K562 (cell line): ENCODE measurements around the gene ACOT7. TPM values are rescaled to one million over a fixed set of nuclear protein-coding genes. Genes with fewer than 3 reads are reported as not detected.
A peak's percentile ranks its signal among the peaks of the same experiment; 100 is the strongest.

Experiments
- ATAC-seq: fragments of 200-7000 bp; cut with Tn5 transposase; 3 replicates; pipeline ENCODE4 v1.9.1; 2020; ENCODE audit warnings: moderate library complexity
- BruUV-seq: library from RNA; stranded (reverse); fragments of 400-500 nt; replicated peaks from 2 replicates; lab custom pipeline; 2021; lab: Mats Ljungman, UMichigan
- CTCF ChIA-PET: fragments of 300-600 bp; formaldehyde crosslinking; extraction: SDS; loops from one replicate; lab custom pipeline; 2021; ENCODE audit warnings: low intra/inter-chr PET ratio; lab: Yijun Ruan, JAX
- POLR2A ChIA-PET: fragments of 300-600, 350-650 bp; sonication (Branson Sonifier 250); formaldehyde crosslinking; extraction: SDS; loops from one replicate; lab custom pipeline; 2021; ENCODE audit warnings: antibody characterized with exemption, inconsistent platforms; lab: Yijun Ruan, JAX
- DNase-seq, 4 experiments: peaks; one replicate each; pipeline versions ENCODE4 v3.0.0 to v3.0.0-alpha.2; 2011 to 2018; ENCODE audit warnings: low spot score in 3 of 4, mixed read lengths in 3 of 4; ENCODE audit errors: extremely low read depth in 1 of 4
- FAIRE-seq: peaks from 2 replicates; lab custom pipeline; 2011; peaks lifted over from hg19 to GRCh38; lab: Jason Lieb, UNC
- H2AFZ ChIP-seq: 2 replicates; pipeline ENCODE4 v1.6.0; 2011; ENCODE audit warnings: low read depth, low read length, control low read depth, inconsistent platforms
- H3K27ac ChIP-seq: fragments of 200-600 bp; 3 replicates; pipeline ENCODE4 v1.8.0; 2011; ENCODE audit warnings: low read depth, mild to moderate bottlenecking, control low read depth, inconsistent platforms, low read length, moderate library complexity, mixed read lengths; ENCODE audit errors: extremely low read depth
- H3K27me3 ChIP-seq, 2 experiments: fragments of 300-600 bp in 1 of 2; 2 replicates in 1 of 2; 3 replicates in 1 of 2; pipeline versions ENCODE4 v1.6.0 to v1.8.0; 2011; ENCODE audit warnings: inconsistent platforms in 2 of 2, low read length in 2 of 2, mild to moderate bottlenecking in 1 of 2, mixed read lengths in 1 of 2, moderate library complexity in 1 of 2; ENCODE audit not compliant: control insufficient read depth in 2 of 2, insufficient read depth in 2 of 2
- H3K36me3 ChIP-seq: fragments of 300-600 bp; 3 replicates; pipeline ENCODE4 v1.8.0; 2011; ENCODE audit warnings: mild to moderate bottlenecking, low read length, inconsistent platforms; ENCODE audit not compliant: control insufficient read depth, insufficient read depth
- H3K4me1 ChIP-seq, 2 experiments: fragments of 200-600 bp in 1 of 2; replicated peaks in 1 of 2; 2 replicates in 1 of 2; 3 replicates in 1 of 2; pipeline versions ENCODE4 v1.5.1 to v1.8.0; 2011; ENCODE audit warnings: inconsistent platforms in 2 of 2, low read length in 2 of 2, mild to moderate bottlenecking in 1 of 2, mixed read lengths in 1 of 2, moderate library complexity in 1 of 2; ENCODE audit not compliant: control insufficient read depth in 2 of 2, insufficient read depth in 2 of 2
- H3K4me2 ChIP-seq: 2 replicates; pipeline ENCODE4 v1.6.1; 2011; ENCODE audit warnings: low read length, control low read depth, inconsistent platforms, mixed read lengths; ENCODE audit not compliant: insufficient read depth
- H3K4me3 ChIP-seq: fragments of 200-600 bp; sonication (generic), shearing (Covaris generic); 2 replicates; pipeline ENCODE4 v1.5.1; 2016; ENCODE audit warnings: control low read depth, inconsistent platforms
- H3K79me2 ChIP-seq: fragments of 200-600 bp; 3 replicates; pipeline ENCODE4 v1.8.0; 2011; ENCODE audit warnings: low read length, inconsistent platforms; ENCODE audit not compliant: control insufficient read depth, insufficient read depth
- H3K9ac ChIP-seq, 2 experiments: 2 replicates each; pipeline versions ENCODE4 v1.6.0 to v1.6.1; 2011; ENCODE audit warnings: low read depth in 2 of 2, low read length in 2 of 2, control low read depth in 1 of 2, inconsistent platforms in 1 of 2, mild to moderate bottlenecking in 1 of 2, mixed read lengths in 1 of 2; ENCODE audit not compliant: insufficient read depth in 1 of 2
- H3K9me1 ChIP-seq: one replicate; pipeline ENCODE4 v1.6.0; 2011; ENCODE audit warnings: inconsistent platforms, mild to moderate bottlenecking, low read length, moderate library complexity; ENCODE audit not compliant: control insufficient read depth, insufficient read depth
- H3K9me3 ChIP-seq: replicated peaks from 2 replicates; pipeline ENCODE4 v1.5.1; 2011; ENCODE audit warnings: low read depth, low read length, inconsistent platforms; ENCODE audit not compliant: control insufficient read depth, insufficient read depth
- H4K20me1 ChIP-seq: replicated peaks from 2 replicates; pipeline ENCODE4 v1.6.1; 2011; ENCODE audit warnings: low read length, inconsistent platforms, mixed read lengths; ENCODE audit not compliant: control insufficient read depth, insufficient read depth
- ATF3 ChIP-seq, 2 experiments: fragments of 450-650 bp in 1 of 2; sonication (generic) in 1 of 2; formaldehyde crosslinking in 1 of 2; IDR thresholded peaks in 1 of 2; conservative IDR thresholded peaks in 1 of 2; 2 replicates each; pipeline versions ENCODE4 v1.6.1 to v1.8.1; 2016 to 2023; ENCODE audit warnings: mild to moderate bottlenecking in 2 of 2, moderate library complexity in 2 of 2, inconsistent platforms in 1 of 2, missing genetic modification reagents in 1 of 2
- E2F3 ChIP-seq: fragments of 250-450 bp; sonication (Bioruptor Pico); IDR thresholded peaks from 2 replicates; pipeline ENCODE4 v1.4.0; 2020; ENCODE audit warnings: mild to moderate bottlenecking
- EGR1 ChIP-seq: fragments of 450-650 bp; conservative IDR thresholded peaks from 2 replicates; pipeline ENCODE4 v1.6.1; 2017; ENCODE audit warnings: mild to moderate bottlenecking
- FOSL1 ChIP-seq: fragments of 200-800 bp; sonication (Bioruptor generic); conservative IDR thresholded peaks from 2 replicates; pipeline ENCODE4 v1.6.1; 2016; ENCODE audit warnings: missing genetic modification characterization, missing compliant biosample characterization
- JUND ChIP-seq, 2 experiments: IDR thresholded peaks; 2 replicates in 1 of 2; 3 replicates in 1 of 2; pipeline ENCODE4 v1.6.1; 2011; ENCODE audit warnings: borderline replicate concordance in 2 of 2, low read depth in 2 of 2, low read length in 2 of 2, improper control_type of control experiment in 1 of 2, missing biosample characterization in 1 of 2, missing genetic modification characterization in 1 of 2, missing genetic modification reagents in 1 of 2
- PRMT5 ChIP-seq: sonication (generic); formaldehyde crosslinking; IDR thresholded peaks from 2 replicates; pipeline ENCODE4 v1.5.0; 2020; ENCODE audit warnings: missing genetic modification reagents
- VEZF1 ChIP-seq: fragments of 200-800 bp; sonication (Bioruptor generic); IDR thresholded peaks from 2 replicates; pipeline ENCODE4 v1.6.1; 2017; ENCODE audit warnings: missing genetic modification characterization, missing compliant biosample characterization
- ZBTB33 ChIP-seq: sonication (generic); formaldehyde crosslinking; IDR thresholded peaks from 2 replicates; pipeline ENCODE4 v1.8.1; 2023; ENCODE audit warnings: mild to moderate bottlenecking, missing genetic modification reagents
- WGBS: fragments of 100-300 bp; shearing (Covaris generic); methylation state at CpG from one replicate; pipeline ENCODE4 v1.1.6; 2016; ENCODE audit warnings: low coverage, mixed read lengths; ENCODE audit not compliant: insufficient coverage; ENCODE audit errors: missing lambda C conversion rate; 5-methylcytosine and 5-hydroxymethylcytosine counted together
- in situ Hi-C: fragments of 300-500 bp; cut with MboI; formaldehyde crosslinking; loops from 4 replicates; pipeline ENCODE4 v1.15.0; 2018; ENCODE audit warnings: inconsistent platforms, mixed read lengths
- intact Hi-C: fragments of 100-400 bp; cut with micrococcal nuclease; formaldehyde crosslinking; loops from 2 replicates; pipeline ENCODE4 v1.14.2; 2022
- polyA plus RNA-seq, 8 experiments: library from polyadenylated mRNA; depleted of rRNA in 4 of 8; stranded (reverse) in 5 of 8; unstranded in 3 of 8; fragments of >200 nt; fragmentation: Nextera tagmentation in 2 of 8; fragmentation: Illumina TruSeq in 1 of 8; extraction: Ambion mirVana in 2 of 8; extraction: Trizol in 1 of 8; gene quantifications; 2 replicates each; pipeline versions ENCODE4 v1.2.1 to v1.2.3, GENCODE V29; 2011 to 2014; ENCODE audit warnings: inconsistent platforms in 1 of 8, missing spikeins in 1 of 8
- total RNA-seq, 7 experiments: library from RNA; depleted of rRNA in 6 of 7; stranded (reverse); fragments of >200 nt in 6 of 7; fragmentation: Illumina TruSeq in 2 of 7; extraction: Trizol in 2 of 7; gene quantifications; 2 replicates each; pipeline versions ENCODE4 v1.2.1 to v1.2.3, GENCODE V29; 2011 to 2021; ENCODE audit warnings: low replicate concordance in 1 of 7

ACOT7 gene
- total and polyA plus RNA-seq, 9 of the 15 experiments (the other 6 are each of a cell fraction or from before 2014, with no cell fraction given), result 7.0 to 92.6 (median 37.2) TPM

GRCh38 chr1:6273380-6273891, 120.1 kb downstream of the ACOT7 start:
- POLR2A ChIA-PET, result interaction anchor here (0.5 kb wide), 1 partner anchor 1211 kb away, joined by 4 read pairs; no protein-coding TSS in a partner anchor
- in situ Hi-C loops, result loop anchor here (25.0 kb wide), 1 partner anchor 939 kb away; no protein-coding TSS in a partner anchor
- 53% methylated on average over 14 of the region's 19 CpGs for WGBS

More at GRCh38 chr1:6273380-6273891, 120.1 kb downstream of the ACOT7 start:
- no peak overlapping the region for H3K27ac ChIP-seq
- peak; percentile 70 for FAIRE-seq
- H4K20me1 ChIP-seq, result peaks cover 8% of the 10 kb centered on the region; the same call in 1 of the 2 replicates
- H3K4me3 ChIP-seq, result no peak overlapping the region
- no peaks in the 10 kb centered on the region for H3K27me3 ChIP-seq
- intact Hi-C loops, result no loop called here
- peak; percentile 42 for TF ChIP-seq EGR1
- TF ChIP-seq E2F3 (CRISPR knock-in tag), result no peak
- peak; percentile 49 for TF ChIP-seq ATF3 (IDR thresholded peaks at IDR 0.05)
- TF ChIP-seq ATF3 (CRISPR knock-in tag; conservative IDR thresholded peaks at IDR 0.05), result no peak
- peak; percentile 70 for TF ChIP-seq VEZF1
- peak; percentile 77 for TF ChIP-seq ZBTB33
- peak; percentile 53 for TF ChIP-seq JUND (IDR thresholded peaks at IDR 0.05; ENCODE audit: borderline replicate concordance, low read depth, low read length)
- no peak for TF ChIP-seq JUND (tag; IDR thresholded peaks at IDR 0.05; ENCODE audit: borderline replicate concordance, low read depth, low read length)
- peak; percentile 70 for TF ChIP-seq FOSL1 (tag)
- TF ChIP-seq PRMT5 (CRISPR knock-in tag), result no peak
- H3K9me3 ChIP-seq, result no peaks in the 10 kb centered on the region
- no peaks in the 10 kb centered on the region for H3K79me2 ChIP-seq
- DNase-seq, result peak in 2 of 4 experiments; percentile 42 to 44
- ATAC-seq, result no peak
- H3K9me1 ChIP-seq, result no peaks in the 10 kb centered on the region
- H3K4me1 ChIP-seq, result peaks cover 5 to 79% of the 10 kb centered on the region in 2 experiments; a peak in 4 of 5 replicates
- 0 out of 4 replicates have a peak overlapping the region, but pooled peaks of 1 of the 2 experiments have one; percentile 65 for H3K9ac ChIP-seq
- no peaks in the 10 kb centered on the region for H3K36me3 ChIP-seq
- H3K4me2 ChIP-seq, result no peak overlapping the region
- CTCF ChIA-PET, result no interaction called here
- no TSS peak for BruUV-seq
- H2AFZ ChIP-seq, result no peak overlapping the region
